Activated CD8-positive, alpha-beta T cell treated with anti-CD3 and anti-CD28 coated beads for 36 hours (primary cell): ENCODE results near the gene ZNRF2. TPM values are rescaled to one million over a fixed set of nuclear protein-coding genes. Genes with fewer than 3 reads are reported as not detected.
"Not testable (repeated sequence)": the region's sequence is repeated elsewhere in the genome, so short reads cannot be mapped to it uniquely, and the experiment has no call there.

Experiments
- ATAC-seq: fragments of 200-7000 bp; cut with Tn5 transposase; one replicate; pipeline ENCODE4 v1.10.0; 2021; ENCODE audit warnings: mild to moderate bottlenecking, moderate library complexity
- CTCF ChIA-PET: fragments of 350-600 bp; sonication (Branson Sonifier 250); formaldehyde crosslinking; loops from one replicate; lab custom pipeline; 2021; ENCODE audit warnings: antibody characterized with exemption; lab: Charles Lee
- POLR2A ChIA-PET: fragments of 350-600 bp; sonication (Branson Sonifier 250); formaldehyde crosslinking; loops from one replicate; lab custom pipeline; 2021; ENCODE audit warnings: antibody characterized with exemption; lab: Charles Lee
- DNase-seq: peaks from one replicate; pipeline ENCODE4 v3.0.0-alpha.2; 2020
- H3K27ac Mint-ChIP-seq: one replicate; pipeline ENCODE4 v1.8.0; 2021; ENCODE audit warnings: mild to moderate bottlenecking, mixed read lengths
- H3K27me3 Mint-ChIP-seq: one replicate; pipeline ENCODE4 v1.8.0; 2021; ENCODE audit warnings: mixed read lengths
- H3K36me3 Mint-ChIP-seq: one replicate; pipeline ENCODE4 v1.8.0; 2021; ENCODE audit warnings: low read depth, mixed read lengths
- H3K4me1 Mint-ChIP-seq: one replicate; pipeline ENCODE4 v1.8.0; 2021; ENCODE audit warnings: low read depth, mixed read lengths
- H3K4me3 Mint-ChIP-seq: one replicate; pipeline ENCODE4 v1.8.0; 2021; ENCODE audit warnings: mild to moderate bottlenecking, moderate library complexity, mixed read lengths
- H3K9me3 Mint-ChIP-seq: one replicate; pipeline ENCODE4 v1.8.0; 2021; ENCODE audit warnings: mixed read lengths
- intact Hi-C: fragments of 100-400 bp; cut with micrococcal nuclease; formaldehyde crosslinking; loops from one replicate; pipeline ENCODE4 v1.10.0; 2022
- total RNA-seq, 2 experiments: library from RNA; stranded (reverse); gene quantifications; one replicate each; pipeline ENCODE4 v1.2.3, GENCODE V29; 2021
- TF ChIP-seq, protein P1 (sequence below): fragments of 200-600 bp; IDR thresholded peaks from one replicate; pipeline ENCODE4 v1.8.0; 2022; ENCODE audit warnings: antibody characterized with exemption, mild to moderate bottlenecking

ZNRF2 gene
- total RNA-seq, 2 experiments from 2014 or later: 8.9 to 9.7 TPM

DNA sequence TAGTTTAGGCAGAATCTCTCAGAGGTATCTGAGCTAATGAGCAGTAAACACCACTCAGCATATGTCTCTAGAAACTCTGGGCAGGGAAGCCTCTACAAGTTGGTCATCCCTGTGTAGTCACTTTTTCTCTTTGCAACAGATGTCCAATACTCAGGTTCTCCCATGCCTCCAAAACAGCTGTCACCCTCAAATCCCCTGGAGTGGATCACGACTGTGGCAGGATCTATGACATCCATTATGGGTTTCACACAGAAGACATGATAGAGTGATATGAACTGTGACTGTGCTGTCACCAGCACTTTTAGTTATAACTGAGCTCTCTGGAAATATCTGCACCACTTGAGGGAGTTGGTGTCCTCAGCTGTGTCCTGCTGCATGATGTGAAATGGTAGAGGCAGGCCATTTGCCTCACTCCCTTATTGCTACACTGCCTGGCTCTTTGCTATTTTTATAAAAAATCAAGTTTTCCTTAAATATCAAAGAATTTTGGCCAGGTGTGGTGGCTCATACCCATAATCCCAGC, 24.1 kb upstream of the ZNRF2 start:
- ATAC-seq (no peak), DNase-seq (no peak)
- ChIA-PET CTCF (no interaction called here), POLR2A (no interaction called here)
- Mint-ChIP-seq H3K27ac (no peak overlapping the region), H3K4me1 (no peaks in the 10 kb centered on the region), H3K9me3 (no peaks in the 10 kb centered on the region), H3K27me3 (peaks cover 1% of the 10 kb centered on the region), H3K4me3 (no peak overlapping the region), H3K36me3 (no peaks in the 10 kb centered on the region)
- intact Hi-C loops: no loop called here
- TF ChIP-seq, protein P1, sequence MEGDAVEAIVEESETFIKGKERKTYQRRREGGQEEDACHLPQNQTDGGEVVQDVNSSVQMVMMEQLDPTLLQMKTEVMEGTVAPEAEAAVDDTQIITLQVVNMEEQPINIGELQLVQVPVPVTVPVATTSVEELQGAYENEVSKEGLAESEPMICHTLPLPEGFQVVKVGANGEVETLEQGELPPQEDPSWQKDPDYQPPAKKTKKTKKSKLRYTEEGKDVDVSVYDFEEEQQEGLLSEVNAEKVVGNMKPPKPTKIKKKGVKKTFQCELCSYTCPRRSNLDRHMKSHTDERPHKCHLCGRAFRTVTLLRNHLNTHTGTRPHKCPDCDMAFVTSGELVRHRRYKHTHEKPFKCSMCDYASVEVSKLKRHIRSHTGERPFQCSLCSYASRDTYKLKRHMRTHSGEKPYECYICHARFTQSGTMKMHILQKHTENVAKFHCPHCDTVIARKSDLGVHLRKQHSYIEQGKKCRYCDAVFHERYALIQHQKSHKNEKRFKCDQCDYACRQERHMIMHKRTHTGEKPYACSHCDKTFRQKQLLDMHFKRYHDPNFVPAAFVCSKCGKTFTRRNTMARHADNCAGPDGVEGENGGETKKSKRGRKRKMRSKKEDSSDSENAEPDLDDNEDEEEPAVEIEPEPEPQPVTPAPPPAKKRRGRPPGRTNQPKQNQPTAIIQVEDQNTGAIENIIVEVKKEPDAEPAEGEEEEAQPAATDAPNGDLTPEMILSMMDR: no peak

DNA sequence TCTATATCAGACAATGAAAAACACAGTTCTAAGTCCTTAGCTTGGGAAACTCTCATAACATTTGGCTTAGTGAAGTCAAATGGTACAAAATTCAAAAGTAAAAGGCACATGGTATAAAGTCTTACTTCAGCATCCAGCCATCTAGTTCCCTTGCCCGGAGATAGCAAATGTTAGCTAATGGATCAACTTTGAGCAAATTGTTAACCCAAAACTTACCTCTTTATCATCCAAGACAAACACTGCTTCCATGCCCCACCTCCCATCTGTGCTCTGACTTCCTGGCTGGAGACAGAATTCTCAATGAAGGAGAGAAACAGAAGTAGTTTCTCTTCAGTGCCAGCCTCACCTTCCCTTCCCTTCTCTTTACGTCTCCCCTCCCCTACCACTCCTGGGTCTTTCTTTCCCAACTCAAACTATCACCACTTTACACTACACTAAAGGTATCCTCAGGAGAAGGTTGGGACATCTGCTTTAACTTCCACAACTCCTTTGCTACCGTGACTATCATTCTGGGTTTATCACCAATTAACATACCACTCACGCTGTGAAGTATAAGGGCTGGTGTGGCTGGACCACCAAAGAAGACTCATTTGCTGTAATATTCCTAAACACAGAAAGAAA, 21.2 kb upstream of the ZNRF2 start:
- Mint-ChIP-seq H3K27me3 (peaks cover 1% of the 10 kb centered on the region), H3K4me3 (no peak overlapping the region), H3K36me3 (no peaks in the 10 kb centered on the region), H3K27ac (no peak overlapping the region), H3K4me1 (no peaks in the 10 kb centered on the region), H3K9me3 (no peaks in the 10 kb centered on the region)
- intact Hi-C loops: no loop called here
- no peak for ATAC-seq
- TF ChIP-seq, protein P1: no peak
- ChIA-PET CTCF (interaction anchor here (1.7 to 1.9 kb wide), 2 partner anchors 13 to 99 kb away, joined by 6 to 9 read pairs; no protein-coding TSS in a partner anchor), POLR2A (no interaction called here)
- DNase-seq: no peak

DNA sequence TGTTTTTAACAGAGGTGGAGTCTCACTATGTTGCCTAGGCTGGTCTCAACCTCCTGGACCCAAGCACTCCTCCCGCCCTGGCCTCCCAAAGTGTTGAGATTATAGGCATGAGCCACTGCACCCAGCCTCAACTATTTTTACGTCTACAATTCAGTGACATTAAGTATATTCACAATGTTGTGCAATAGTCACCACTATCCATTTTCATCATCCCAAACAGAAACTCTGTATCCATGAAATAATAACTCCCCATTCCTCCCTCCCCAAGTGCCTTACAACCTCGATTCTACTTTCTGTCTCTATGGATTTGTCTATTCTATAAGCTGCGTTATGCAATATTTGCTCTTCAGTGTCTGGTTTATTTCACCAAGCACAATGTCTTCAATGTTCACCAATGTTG, 20.3 kb upstream of the ZNRF2 start:
- no peaks in the 10 kb centered on the region for H3K4me1 Mint-ChIP-seq
- H3K27ac Mint-ChIP-seq: no peak overlapping the region
- ATAC-seq: no peak
- H3K36me3 Mint-ChIP-seq: no peaks in the 10 kb centered on the region
- intact Hi-C loops: no loop called here
- ChIA-PET POLR2A (no interaction called here), CTCF (interaction anchor here (1.2 kb wide), 1 partner anchor 12 kb away, joined by 3 read pairs; no protein-coding TSS in a partner anchor)
- H3K9me3 Mint-ChIP-seq: no peaks in the 10 kb centered on the region
- H3K4me3 Mint-ChIP-seq: no peak overlapping the region
- no peak for DNase-seq
- H3K27me3 Mint-ChIP-seq: peaks cover 1% of the 10 kb centered on the region
- TF ChIP-seq, protein P1: no peak

DNA sequence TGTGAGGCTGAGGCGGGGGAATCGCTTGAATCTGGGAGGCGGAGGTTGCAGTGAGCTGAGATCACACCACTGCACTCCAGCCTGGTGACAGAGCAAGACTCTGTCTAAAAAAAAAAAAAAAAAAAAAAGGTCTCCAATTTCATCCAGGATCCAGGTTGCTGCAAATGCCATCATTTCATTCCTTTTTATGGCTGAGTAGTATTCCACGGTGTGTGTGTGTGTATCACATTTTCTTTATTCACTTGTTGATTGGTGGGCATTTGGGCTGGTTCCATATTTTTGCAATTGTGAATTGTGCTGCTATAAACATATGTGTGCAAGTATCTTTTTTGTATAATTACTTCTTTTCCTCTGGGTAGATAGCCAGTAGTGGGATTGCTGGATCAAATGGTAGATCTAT, 19.2 kb upstream of the ZNRF2 start:
- intact Hi-C loops, H3K27me3 Mint-ChIP-seq, H3K4me3 Mint-ChIP-seq, ATAC-seq, POLR2A ChIA-PET, H3K36me3 Mint-ChIP-seq, H3K9me3 Mint-ChIP-seq, H3K27ac Mint-ChIP-seq, H3K4me1 Mint-ChIP-seq, DNase-seq: not testable (repeated sequence)
- CTCF ChIA-PET: interaction anchor here (1.2 kb wide), 1 partner anchor 11 kb away, joined by 3 read pairs; no protein-coding TSS in a partner anchor

DNA sequence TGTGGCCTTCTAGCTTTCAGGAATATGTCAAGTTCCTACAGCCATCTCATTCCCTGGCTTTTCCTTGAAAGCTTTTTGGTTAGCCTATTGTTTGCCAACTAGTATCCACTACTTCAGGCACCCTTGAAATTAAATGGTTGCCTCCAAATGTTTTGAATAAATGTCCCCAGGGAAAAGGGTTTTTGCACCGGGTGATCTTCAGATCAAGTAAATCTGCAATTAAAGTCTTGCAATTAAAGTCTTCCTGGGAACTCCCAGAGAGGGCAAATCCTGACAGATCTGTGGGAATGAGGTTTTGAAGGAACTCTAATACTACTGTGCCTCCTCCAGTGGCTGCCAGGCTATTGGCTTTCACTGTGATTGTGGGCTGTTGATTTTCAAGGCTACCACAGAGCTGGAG, 17.7 kb upstream of the ZNRF2 start:
- Mint-ChIP-seq H3K4me1 (no peaks in the 10 kb centered on the region), H3K4me3 (no peak overlapping the region), H3K9me3 (no peaks in the 10 kb centered on the region), H3K27ac (no peak overlapping the region), H3K36me3 (no peaks in the 10 kb centered on the region), H3K27me3 (peaks cover 1% of the 10 kb centered on the region)
- TF ChIP-seq, protein P1: no peak
- DNase-seq: no peak
- ChIA-PET CTCF (interaction anchor here (1.7 kb wide), 1 partner anchor 9 kb away, joined by 9 read pairs; no protein-coding TSS in a partner anchor), POLR2A (interaction anchor here (1.2 kb wide), 1 partner anchor 9 kb away, joined by 3 read pairs; no protein-coding TSS in a partner anchor)
- intact Hi-C loops: no loop called here
- no peak for ATAC-seq
